GM21515 (cell line): Measurements from ENCODE around the gene KLHL24.
"Not testable (repeated sequence)": the region's sequence is repeated elsewhere in the genome, so short reads cannot be mapped to it uniquely, and the experiment has no call there.

ENCODE experiments used
- ATAC-seq: cut with Tn5 transposase; IDR thresholded peaks from one replicate; pipeline ENCODE4 v1.9.1; 2021; ENCODE audit not compliant: unreplicated experiment

KLHL24 gene

GRCh38 chr3:183695569-183696364 lies 60.3 kb downstream of the KLHL24 start:
- no peak for ATAC-seq

GRCh38 chr3:183697123-183697609 lies 61.7 kb downstream of the KLHL24 start:
- ATAC-seq, result no peak

- ATAC-seq, result peak; percentile 82
Observed at GRCh38 chr3:183697610-183698317, 62.3 kb downstream of the KLHL24 start, which contains the start of gene YEATS2. Gene YEATS2, plus strand, starts transcription at chr3:183697797. Its CDS starts 17,366 bp downstream, at chr3:183715163.

GRCh38 chr3:183698318-183698751 lies 62.9 kb downstream of the KLHL24 start:
- peak; percentile 18 for ATAC-seq

GRCh38 chr3:183698756-183699155 lies 63.3 kb downstream of the KLHL24 start:
- no peak for ATAC-seq

GRCh38 chr3:183699238-183699947 lies 64.0 kb downstream of the KLHL24 start:
- ATAC-seq, result no peak

- no peak for ATAC-seq
Observed at GRCh38 chr3:183701744-183702143, 66.3 kb downstream of the KLHL24 start.

- ATAC-seq, result not testable (repeated sequence)
Observed at GRCh38 chr3:183703892-183704291, 68.5 kb downstream of the KLHL24 start.

GRCh38 chr3:183710231-183710630 lies 74.8 kb downstream of the KLHL24 start:
- no peak for ATAC-seq

- no peak for ATAC-seq
Observed at GRCh38 chr3:183711516-183711915, 76.1 kb downstream of the KLHL24 start.

- ATAC-seq, result no peak
Observed at GRCh38 chr3:183714622-183715021, 79.2 kb downstream of the KLHL24 start.

GRCh38 chr3:183718012-183718411 lies 82.6 kb downstream of the KLHL24 start:
- ATAC-seq, result no peak

GRCh38 chr3:183725387-183725786 lies 90.0 kb downstream of the KLHL24 start:
- no peak for ATAC-seq

GRCh38 chr3:183728204-183728603 lies 92.8 kb downstream of the KLHL24 start:
- no peak for ATAC-seq

GRCh38 chr3:183730361-183730760 lies 94.9 kb downstream of the KLHL24 start:
- ATAC-seq, result no peak

GRCh38 chr3:183731611-183732010 lies 96.2 kb downstream of the KLHL24 start:
- no peak for ATAC-seq

- no peak for ATAC-seq
Observed at GRCh38 chr3:183733553-183733952, 98.1 kb downstream of the KLHL24 start.
